ENCODE measurements around the gene CTIF.
A peak's percentile ranks its signal among the peaks of the same experiment; 100 is the strongest.

The CTIF gene

GRCh38 chr18:48736321-48737260 is 197.8 kb downstream of the CTIF start:
- DNase-seq, result peak; percentile 60

GRCh38 chr18:48739266-48740067 is 200.6 kb downstream of the CTIF start:
- DNase-seq, result no peak

GRCh38 chr18:48740068-48740440 is 201.2 kb downstream of the CTIF start:
- DNase-seq, result no peak

- no peak for DNase-seq
Observed at GRCh38 chr18:48740851-48741485, 202.1 kb downstream of the CTIF start.

GRCh38 chr18:48741866-48742265 is 203.0 kb downstream of the CTIF start:
- no peak for DNase-seq

GRCh38 chr18:48742304-48742703 is 203.5 kb downstream of the CTIF start:
- no peak for DNase-seq

GRCh38 chr18:48742706-48743475 is 204.1 kb downstream of the CTIF start:
- DNase-seq, result peak; percentile 72

GRCh38 chr18:48743886-48744285 is 205.1 kb downstream of the CTIF start:
- no peak for DNase-seq

GRCh38 chr18:48745293-48745692 is 206.5 kb downstream of the CTIF start:
- DNase-seq, result no peak

GRCh38 chr18:48749768-48750167 is 210.9 kb downstream of the CTIF start:
- DNase-seq, result peak; percentile 74

- peak; percentile 52 for DNase-seq
Observed at GRCh38 chr18:48750485-48751175, 211.8 kb downstream of the CTIF start.

- no peak for DNase-seq
Observed at GRCh38 chr18:48751727-48752468, 213.1 kb downstream of the CTIF start.

GRCh38 chr18:48752478-48752877 is 213.6 kb downstream of the CTIF start:
- no peak for DNase-seq

GRCh38 chr18:48752928-48753327 is 214.1 kb downstream of the CTIF start:
- DNase-seq, result no peak

- DNase-seq, result no peak
Observed at GRCh38 chr18:48753691-48754090, 214.9 kb downstream of the CTIF start.

GRCh38 chr18:48754559-48754958 is 215.7 kb downstream of the CTIF start:
- no peak for DNase-seq

GRCh38 chr18:48754993-48755473 is 216.2 kb downstream of the CTIF start:
- no peak for DNase-seq

GRCh38 chr18:48756511-48757226 is 217.8 kb downstream of the CTIF start:
- DNase-seq, result no peak

- DNase-seq, result no peak
Observed at GRCh38 chr18:48757367-48757766, 218.5 kb downstream of the CTIF start.

- no peak for DNase-seq
Observed at GRCh38 chr18:48757906-48758305, 219.1 kb downstream of the CTIF start.
